ENCODE results near the gene SELENOV.

GRCh38 chr19:39492225-39492624, 22.7 kb upstream of the SELENOV start:
- TF ChIP-seq YY1 (IDR thresholded peaks at IDR 0.05; ENCODE audit: insufficient read depth, insufficient read length) (no peak), SUZ12 (IDR thresholded peaks at IDR 0.05; ENCODE audit: extremely low read depth, insufficient read depth, insufficient read length) (no peak)
